NCI-H187 treated with DMSO at 0.1 percent for 48 hours (cell line): Measurements from ENCODE around the gene HS3ST3A1.

Source experiments
- DNase-seq: peaks from one replicate; lab custom pipeline; 2025; lab: John Stamatoyannopoulos, UW

The HS3ST3A1 gene

DNA sequence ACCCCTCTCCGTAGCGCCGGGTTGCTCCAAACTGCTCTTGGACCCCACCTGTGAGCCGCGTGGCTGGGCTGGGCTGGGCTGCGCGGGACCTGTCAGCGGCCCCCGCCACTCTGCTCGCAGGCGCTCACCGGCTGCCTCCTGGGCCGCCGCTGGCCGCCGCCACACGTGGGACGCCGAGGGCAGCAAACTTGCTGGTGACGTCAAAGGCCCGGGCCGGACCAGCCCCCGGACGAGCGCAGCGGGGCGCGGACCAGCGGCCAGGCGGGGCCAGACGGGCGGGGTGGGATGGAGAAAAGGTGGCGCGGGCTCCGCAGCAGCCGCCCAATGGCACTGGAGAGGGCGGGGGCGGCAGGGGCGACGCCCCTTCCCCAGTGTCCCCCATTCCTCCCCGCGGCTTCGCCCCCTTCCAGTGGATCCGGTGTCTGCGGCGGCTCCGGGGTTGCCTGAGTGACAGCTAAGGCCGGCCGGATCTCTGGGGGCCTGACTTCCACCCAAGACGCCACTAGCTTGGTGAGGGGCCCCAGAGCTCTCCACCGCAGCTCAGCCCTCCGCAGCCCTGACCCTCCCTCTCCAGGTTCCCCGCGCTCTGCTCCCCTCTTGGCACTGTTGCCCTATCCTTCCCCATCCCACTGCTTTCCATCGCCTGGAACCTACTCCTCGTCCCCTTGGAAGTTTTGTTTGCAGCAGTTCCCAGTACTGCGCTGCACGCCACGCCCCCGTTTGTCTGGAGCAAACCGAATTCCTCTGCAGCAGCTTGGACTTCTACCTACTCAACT, at the start of gene HS3ST3A1:
Gene HS3ST3A1 (minus strand): TSS at position 154 of the 776 bp plus-strand sequence. CDS start 800 bp downstream, outside the sequence.
- DNase-seq = no peak

DNA sequence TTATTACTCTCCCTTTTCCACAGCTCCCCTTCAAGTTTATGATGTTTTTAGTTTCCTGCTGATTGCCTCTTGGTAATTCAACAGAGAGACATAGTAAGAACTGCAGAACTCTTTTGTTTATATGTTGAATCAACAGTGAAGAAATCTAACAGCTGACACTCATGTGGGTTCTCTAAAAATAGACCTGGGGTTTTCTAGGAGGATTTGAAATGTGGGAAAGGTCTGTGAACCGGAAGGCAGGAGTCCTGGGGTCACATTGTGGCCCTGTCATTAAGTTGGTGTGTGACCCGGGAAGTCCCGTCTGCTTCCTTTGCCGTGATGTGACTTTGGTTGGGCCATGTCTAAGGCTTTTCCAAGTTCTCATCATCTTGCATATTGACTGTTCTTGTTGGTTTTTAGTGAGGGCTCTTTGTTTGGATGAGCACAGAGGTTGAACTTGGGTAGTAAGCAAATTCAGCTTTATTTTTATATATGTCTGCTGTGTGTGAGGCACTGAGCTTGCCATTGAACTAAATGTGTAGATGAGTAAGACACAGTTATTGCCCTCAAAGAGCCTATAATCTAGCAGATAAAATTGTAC, 48.5 kb upstream of the HS3ST3A1 start:
- DNase-seq = no peak

DNA sequence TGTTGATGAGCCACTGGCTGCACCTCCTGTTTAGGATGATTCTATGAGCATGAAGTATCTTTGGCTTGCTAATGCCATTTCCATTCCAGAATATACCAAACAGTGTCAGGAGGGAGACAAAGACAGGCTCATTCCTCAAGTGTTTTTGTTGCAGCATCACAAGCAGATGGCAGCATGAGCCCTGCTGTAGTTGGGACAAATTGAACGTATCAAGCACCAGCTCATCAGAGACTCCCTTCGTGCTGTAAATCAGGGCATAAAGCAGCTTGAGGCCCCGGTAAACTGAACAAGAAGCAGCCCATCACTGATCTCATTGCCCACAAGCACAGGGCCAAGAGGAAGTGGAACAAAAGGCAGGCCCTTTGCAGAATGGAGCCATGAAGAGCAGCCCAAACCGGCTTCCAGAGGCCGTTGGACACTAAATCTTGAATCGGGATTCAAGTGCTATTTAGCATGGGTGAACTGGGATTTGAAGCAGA, 45.9 kb upstream of the HS3ST3A1 start:
- no peak for DNase-seq

DNA sequence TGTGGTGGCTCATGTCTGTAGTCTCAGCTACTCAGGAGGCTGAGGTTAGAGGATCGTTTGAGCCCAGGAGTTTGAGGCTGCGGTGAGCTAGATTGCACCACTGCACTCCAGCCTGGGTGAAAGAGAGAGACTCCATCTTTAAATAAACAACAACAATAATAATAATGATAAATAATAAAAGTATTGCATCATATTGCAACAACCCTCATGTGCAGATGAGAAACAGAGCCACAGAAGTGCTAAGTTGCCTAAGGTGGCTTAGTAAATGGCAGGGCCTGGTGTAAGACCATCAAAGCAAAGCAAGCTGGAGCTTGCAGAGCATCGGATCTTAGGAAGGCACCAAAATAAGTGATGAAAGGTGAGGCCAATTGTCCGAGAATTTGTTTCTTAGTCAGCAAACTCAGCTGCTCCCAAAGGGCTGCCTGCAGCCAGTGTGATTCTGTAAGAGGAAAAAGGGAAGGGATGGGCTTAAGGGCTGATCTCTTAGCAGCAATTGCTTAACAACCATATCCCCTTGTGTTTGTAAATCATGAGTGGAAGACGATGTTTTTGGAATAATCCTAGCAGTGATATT, 45.3 kb upstream of the HS3ST3A1 start:
- DNase-seq = no peak

DNA sequence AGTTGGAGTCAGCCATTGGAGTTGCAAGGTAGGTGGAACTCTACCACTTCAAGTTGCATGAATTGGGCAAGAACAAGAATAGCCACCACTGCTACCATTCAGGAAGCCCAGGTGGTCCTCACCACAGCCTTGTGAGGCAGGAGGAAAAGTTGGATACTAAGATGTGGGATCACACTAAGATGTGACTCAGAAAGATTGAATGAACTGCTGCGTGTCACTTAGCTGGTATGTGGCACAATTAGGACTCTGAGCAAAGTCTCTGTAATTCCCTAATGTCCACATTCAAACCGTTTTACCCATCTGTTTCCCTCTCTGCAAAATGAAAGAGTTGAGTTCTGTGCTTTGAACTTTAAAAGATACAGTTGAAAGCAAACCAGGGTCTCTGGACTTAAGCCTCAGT, 44.7 kb upstream of the HS3ST3A1 start:
- DNase-seq = no peak

DNA sequence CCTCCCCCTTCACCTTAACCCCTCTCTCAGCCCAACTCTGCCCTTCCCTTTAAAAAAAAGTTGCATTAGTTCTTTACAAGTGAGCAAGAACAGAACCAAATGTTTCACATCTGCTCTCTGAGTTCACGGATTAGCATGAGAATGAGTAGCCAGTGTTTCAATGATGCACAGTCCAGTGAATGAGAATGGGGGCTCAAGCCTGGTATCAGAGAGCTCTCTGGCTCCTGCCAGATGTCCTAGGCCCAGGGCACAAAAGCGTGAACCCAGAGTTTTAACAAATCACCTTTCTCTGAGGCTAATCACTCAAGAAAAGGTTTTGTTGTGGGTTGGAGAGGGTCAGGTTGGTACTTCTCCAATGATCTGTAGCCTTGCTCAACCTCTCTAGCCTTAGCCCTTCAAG, 41.5 kb upstream of the HS3ST3A1 start:
- DNase-seq = no peak

DNA sequence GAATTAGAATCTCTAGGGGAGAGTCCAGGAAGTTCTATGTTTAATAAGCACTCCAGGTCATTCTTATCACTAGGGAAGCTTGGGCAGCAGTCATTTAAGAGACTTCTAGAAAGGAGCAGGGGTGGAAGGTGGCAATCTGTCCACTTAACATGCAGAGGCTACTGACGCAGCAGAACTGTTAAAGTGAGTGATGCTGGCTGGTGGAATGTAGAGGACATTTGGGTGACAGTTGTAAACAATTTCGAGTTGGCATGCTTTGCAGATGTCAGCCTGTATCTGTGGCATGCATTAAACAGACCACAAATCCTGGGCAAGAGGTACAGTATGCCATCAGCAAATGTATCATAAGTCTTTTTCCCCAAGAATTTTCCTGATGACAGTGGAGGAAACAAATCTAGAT, 40.5 kb upstream of the HS3ST3A1 start:
- DNase-seq = no peak

DNA sequence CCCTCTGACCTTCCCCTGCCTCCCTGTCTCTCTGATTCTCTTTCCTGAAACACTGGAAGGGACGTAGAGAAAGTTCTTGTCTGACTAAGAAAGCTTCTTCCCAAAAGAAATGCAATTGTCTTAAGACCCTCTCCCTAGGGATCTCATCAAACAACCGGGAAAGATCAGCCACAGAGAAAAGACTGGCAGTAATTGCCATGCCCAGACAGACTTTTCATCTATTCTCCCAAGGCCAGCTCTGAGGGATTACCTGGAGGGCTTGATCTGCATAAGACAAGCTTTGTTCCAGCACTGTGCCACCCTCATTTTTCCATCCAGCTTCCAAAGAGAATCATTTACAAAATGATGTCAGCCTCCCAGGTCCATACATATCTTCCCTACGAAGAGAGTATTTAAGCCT, 38.8 kb upstream of the HS3ST3A1 start:
- DNase-seq = no peak

DNA sequence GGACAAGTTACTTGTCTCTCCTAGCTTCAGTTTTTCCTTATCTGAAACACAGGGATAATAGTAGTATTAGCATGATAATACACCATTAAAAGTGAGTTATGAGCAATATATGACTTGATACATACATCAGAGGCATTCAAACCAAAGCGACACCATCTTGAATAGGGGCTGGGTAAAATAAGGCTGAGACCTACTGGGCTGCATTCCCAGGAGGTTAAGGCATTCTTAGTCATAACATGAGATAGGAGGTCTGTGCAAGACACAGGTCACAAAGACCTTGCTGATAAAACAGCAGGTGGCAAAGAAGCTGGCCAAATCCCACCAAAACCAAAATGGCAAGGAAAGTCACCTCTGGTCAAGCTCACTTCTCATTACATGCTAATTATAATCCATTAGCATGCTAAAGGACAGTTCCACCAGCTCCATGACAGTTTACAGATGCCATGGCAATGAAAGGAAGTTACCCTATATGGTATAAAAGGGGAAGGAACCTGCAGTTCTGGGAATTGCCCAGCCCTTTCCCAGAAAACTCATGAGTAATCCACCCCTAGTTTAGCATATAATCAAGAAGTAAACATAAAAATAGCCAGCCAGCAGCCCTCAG, 37.2 kb upstream of the HS3ST3A1 start:
- no peak for DNase-seq

DNA sequence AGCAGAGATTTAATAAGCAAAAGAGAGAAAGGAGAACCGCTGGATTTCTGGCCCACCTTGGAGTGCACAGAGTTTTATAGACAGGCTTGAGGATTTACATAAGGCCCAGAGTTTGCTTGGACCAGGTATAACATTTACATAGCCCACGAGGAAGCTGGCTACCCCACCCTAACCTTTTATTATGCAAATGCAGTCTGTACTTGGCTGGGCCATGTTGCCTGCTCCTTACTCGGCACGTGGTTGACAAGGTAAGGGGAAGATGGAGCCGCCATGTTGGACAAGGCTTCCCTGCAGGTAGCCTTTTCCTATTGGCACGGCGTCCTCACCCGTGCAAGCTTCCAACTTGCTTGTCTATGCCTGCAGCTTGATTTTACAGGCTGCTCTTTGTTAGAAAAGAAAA, 35.2 kb upstream of the HS3ST3A1 start:
- no peak for DNase-seq

DNA sequence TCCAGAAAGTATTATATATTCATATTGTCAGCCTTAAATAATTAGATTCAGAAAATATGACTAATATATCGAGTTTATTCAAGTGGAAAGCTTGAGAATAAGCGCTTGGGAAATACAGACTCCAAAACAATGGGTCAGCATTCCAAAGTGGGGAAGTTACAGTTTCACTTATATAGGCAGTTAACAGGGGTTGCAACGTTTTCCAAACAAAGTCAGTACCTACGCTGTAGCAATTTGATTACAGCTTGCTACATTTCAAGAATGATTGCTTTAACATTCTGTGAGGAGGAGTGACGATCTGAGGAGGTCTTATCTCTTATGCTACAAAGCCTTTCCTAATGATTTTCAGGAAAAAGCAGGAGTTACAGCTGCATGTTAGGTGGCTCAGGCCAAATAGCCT, 34.2 kb upstream of the HS3ST3A1 start:
- DNase-seq = no peak

DNA sequence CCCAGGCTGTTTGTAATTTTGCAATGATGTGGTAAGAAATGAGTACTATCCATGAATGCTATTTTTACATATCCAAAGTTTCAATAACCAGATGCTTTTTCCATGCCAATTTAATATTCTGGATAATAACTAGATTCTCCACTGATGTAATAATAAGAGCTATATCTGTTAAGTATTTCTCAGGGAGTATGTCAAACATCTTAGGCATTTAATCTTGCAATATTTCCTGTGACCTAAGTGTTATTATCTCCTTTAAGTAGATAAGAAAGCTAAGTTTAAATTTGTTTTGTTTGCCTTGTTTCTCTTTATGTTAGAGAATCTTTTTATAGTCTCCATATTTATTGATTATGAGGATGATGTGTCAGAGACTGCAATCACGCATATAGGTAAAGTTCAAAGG, 32.3 kb upstream of the HS3ST3A1 start:
- no peak for DNase-seq

DNA sequence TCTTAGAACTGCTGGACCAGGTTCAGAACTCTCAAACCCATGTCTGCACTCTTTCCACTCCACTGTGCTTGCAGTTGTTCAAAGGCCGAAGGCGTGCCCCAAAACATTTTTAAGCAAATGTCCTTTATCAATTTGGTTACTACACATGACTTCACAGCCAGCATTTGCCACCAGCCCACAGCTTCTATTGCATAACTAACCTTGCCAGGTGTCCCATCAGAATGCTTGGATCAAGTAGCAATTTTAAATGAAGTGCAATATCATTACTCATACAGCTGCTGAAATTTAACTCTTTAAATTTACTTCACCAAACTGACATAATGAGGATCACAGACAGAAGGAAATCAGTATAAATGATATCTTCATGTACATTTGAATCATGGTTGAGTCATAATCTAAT, 29.8 kb upstream of the HS3ST3A1 start:
- DNase-seq = no peak

DNA sequence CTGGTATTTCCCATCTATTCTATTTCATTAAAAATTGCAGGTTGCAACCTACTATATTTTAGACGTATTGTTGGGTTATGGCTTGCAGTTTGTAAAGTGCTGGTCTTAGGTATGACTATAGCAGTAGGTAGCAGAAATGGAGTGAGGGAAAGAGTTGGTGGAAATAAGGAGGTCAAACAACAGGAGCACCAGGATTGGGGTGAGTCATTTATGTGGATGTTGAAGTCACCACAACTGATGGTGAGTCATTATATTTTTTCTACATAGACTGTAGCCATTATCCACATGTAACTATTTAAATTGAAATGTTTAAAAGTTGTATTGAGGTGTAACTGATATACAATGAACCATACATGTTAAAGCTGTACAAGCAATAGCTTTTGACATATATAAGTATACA, 25.0 kb upstream of the HS3ST3A1 start:
- no peak for DNase-seq

DNA sequence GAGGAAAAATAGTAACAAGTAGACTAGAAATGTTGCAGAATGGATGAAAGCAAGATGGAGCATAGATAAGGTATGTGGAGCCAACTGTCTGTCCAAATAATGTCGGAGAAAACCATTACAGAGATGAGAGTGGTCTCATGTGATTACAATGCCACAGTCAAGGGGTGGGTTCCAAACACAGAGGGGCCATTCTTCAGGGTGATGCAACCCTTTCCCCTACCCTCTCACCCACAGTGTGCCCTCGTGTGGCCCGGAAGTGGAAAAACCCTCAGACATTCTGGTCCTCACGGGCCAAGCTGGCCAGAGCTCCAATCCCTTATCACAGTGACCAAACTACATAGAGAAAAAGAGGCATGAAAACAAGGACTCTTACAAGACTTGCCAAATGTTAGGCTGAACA, 17.7 kb upstream of the HS3ST3A1 start:
- DNase-seq = no peak

DNA sequence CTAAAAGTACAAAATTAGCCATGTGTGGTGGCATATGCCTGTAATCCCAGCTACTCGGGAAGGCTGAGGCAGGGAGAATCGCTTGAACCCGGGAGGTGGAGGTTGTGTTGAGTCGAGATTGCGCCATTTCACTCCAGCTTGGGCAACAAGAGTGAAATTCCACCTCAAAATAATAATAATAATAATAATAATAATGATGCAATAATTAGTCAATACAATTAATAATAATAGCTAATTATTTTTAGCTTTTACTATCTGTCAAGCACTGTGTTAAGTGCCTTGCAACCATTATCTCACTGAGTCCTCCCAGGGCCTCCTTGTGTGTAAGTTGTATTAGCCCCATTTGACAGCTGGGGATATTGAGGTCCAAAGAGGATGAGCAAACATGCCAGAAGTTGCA, 14.3 kb upstream of the HS3ST3A1 start:
- DNase-seq = no peak

DNA sequence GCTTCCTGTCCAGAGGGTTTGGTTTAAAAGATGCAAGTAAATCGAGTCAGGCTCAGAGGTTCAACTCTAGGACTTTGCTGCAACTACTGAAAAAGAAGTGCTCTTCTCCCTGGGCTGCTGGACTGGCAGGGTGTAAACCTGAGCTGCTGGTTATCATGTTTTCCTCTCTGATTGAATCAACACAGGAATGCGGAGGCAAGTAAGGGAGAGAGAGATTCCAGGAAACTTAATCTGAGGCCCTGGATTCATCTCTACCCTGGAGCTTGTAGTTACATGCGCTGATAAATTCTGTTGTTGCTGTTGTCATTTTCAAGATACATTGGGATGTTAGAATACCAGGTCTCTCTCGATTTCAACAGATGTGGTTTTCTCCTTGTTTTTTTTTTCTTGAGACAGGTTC, 8.2 kb upstream of the HS3ST3A1 start:
- DNase-seq = no peak

DNA sequence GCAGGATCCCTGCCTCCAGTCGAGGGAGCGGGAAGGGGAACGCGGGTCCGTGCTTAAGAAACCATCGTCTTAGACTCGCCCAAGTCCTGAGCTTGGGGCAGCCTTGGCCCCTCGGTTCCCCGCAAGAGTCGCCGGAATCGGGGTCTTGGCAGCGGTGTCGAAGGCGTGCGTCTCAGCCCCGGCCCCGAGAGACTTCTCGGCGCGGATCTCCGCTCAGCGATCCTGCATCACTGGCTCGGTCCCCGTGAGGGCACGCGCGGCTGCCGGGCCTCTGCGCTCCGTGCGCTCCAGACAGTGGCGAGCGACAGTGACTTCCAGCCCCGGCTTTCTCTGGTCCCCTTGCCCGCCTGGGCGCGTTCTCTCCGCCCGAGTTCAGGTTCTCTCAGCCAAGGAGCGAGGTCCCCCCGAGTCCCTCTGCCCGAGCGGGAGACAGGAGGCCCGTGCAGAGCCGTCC, 380 bp downstream of the HS3ST3A1 start:
- DNase-seq = no peak

DNA sequence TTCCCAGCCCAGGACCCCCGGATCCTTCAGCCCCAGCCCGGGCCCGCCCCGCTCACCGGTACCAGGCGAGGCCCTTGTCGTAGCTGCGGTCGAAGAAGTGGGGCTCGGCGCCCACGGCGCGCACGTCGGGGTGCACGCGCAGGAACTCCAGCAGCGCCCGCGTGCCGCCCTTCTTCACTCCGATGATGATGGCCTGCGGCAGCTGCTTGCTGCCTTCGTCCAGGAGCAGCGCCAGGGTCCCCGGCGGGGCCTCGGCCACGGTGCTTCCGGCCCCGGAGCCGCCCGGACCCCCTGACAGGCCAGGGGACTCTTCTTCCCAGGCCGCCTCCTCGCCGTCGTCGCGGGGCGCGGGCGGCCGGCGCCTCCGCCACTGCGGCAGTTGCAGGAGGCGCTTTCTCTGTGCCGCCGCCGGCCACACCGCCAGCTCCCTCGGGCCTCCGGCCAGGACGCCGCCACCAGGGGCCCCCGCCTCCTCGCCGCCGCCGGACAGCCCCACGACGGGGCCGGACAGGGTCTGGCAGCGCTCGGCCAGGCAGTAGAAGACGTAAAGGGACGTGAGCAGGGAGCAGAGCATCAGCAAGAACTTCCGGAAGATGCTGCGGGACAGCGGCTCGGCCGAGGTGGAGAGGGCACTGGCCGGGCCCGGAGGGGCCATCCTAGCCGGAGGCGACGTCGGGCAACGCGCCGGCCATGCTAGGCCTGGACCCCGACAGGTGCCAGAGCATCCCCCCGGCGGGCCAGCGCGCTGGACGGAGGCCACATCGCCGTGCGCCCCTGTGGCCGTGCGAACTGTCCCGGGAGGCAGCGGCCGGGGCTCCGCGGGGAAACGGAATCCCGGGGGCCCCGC, 1.0 kb downstream of the HS3ST3A1 start:
- DNase-seq = no peak

DNA sequence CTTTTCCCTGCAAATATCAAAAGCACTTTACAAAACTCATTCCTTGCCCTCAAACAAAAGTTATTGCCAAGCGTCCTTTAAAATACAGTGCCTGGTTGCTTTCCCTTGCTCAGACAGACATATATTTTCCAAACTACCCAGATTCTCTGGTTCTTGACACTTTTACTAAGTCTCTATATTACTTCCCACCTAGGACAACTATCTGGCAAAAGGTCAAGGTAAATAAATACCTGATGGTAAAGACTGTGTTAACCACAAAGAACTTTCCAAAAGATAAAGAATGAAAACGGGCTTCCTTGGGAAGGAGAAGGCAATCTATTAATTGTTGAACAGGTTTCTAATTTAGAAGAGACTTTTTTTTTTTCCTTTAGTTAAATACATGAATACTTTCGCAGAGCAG, 1.9 kb downstream of the HS3ST3A1 start:
- DNase-seq = no peak

DNA sequence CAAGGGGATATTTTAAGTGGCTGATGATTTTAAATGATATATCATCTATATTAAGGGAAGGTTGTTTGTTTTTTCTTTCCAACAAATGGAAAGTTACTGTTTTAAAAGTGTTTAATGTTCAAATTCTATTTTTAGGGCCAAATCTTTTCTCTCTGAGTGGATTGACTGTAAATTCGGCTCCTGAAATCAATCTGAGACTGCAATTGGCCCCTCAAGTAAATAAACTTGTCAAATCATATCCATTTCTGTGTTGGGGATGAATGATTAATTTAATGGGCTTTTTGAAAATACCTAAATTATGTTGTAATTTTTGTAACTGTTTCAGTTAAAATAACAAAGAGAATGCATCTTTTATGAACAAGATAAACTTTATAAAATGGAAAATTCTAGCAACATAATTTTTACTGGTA, 2.6 kb downstream of the HS3ST3A1 start:
- DNase-seq = no peak
